HepG2 (cell line): ENCODE results near the gene ARL15. TPM values are rescaled to one million over a fixed set of nuclear protein-coding genes. Genes with fewer than 3 reads are reported as not detected.

Experiments
- ATAC-seq: fragments of 200-7000 bp; cut with Tn5 transposase; 3 replicates; pipeline ENCODE4 v1.9.1; 2020; ENCODE audit warnings: mild to moderate bottlenecking, moderate library complexity
- BruUV-seq: library from RNA; stranded (reverse); fragments of 400-500 nt; replicated peaks from 2 replicates; lab custom pipeline; 2021; lab: Mats Ljungman, UMichigan
- CTCF ChIA-PET: fragments of 300-600 bp; formaldehyde crosslinking; extraction: SDS; loops from one replicate; lab custom pipeline; 2021; ENCODE audit warnings: low total read pairs, inconsistent platforms, low intra/inter-chr PET ratio; lab: Yijun Ruan, JAX
- POLR2A ChIA-PET: fragments of 350-600 bp; sonication (Branson Sonifier 250); formaldehyde crosslinking; loops from one replicate; lab custom pipeline; 2020; ENCODE audit warnings: antibody characterized with exemption, inconsistent platforms; lab: Yijun Ruan, JAX
- DNase-seq: peaks from one replicate; pipeline ENCODE4 v3.0.0-alpha.2; 2015; ENCODE audit warnings: low spot score
- FAIRE-seq: peaks from 3 replicates; lab custom pipeline; 2011; peaks lifted over from hg19 to GRCh38; lab: Jason Lieb, UNC
- H2AFZ ChIP-seq: one replicate; pipeline ENCODE4 v1.6.1; 2011; ENCODE audit warnings: low read length, inconsistent platforms
- H3K27ac ChIP-seq: fragments of 300-600 bp; 3 replicates; pipeline ENCODE4 v1.8.0; 2011; ENCODE audit warnings: mixed run types, mild to moderate bottlenecking, mixed read lengths, low read length, inconsistent platforms; ENCODE audit not compliant: insufficient read depth; ENCODE audit errors: extremely low read length
- H3K27me3 ChIP-seq, 2 experiments: fragments of 200-600 bp in 1 of 2; 2 replicates in 1 of 2; 3 replicates in 1 of 2; pipeline versions ENCODE4 v1.6.0 to v1.8.0; 2011; ENCODE audit warnings: low read length in 2 of 2, mild to moderate bottlenecking in 2 of 2, moderate library complexity in 2 of 2, inconsistent platforms in 1 of 2; ENCODE audit not compliant: insufficient read depth in 2 of 2, control insufficient read depth in 1 of 2
- H3K36me3 ChIP-seq, 2 experiments: fragments of 200-600 bp in 1 of 2; replicated peaks in 1 of 2; 2 replicates in 1 of 2; 3 replicates in 1 of 2; pipeline versions ENCODE4 v1.5.1 to v1.8.0; 2011; ENCODE audit warnings: low read length in 2 of 2, inconsistent platforms in 1 of 2; ENCODE audit not compliant: insufficient read depth in 2 of 2, control insufficient read depth in 1 of 2
- H3K4me1 ChIP-seq: 2 replicates; pipeline ENCODE4 v1.5.1; 2012; ENCODE audit warnings: low read length, inconsistent platforms; ENCODE audit not compliant: insufficient read depth
- H3K4me2 ChIP-seq: 2 replicates; pipeline ENCODE4 v1.6.0; 2011; ENCODE audit warnings: low read depth, low read length, inconsistent platforms
- H3K4me3 ChIP-seq, 3 experiments: fragments of 200-600 bp in 1 of 3; sonication (generic), shearing (Covaris generic) in 1 of 3; replicated peaks in 1 of 3; 2 replicates each; pipeline ENCODE4 v1.5.1; 2011 to 2016; ENCODE audit warnings: low read length in 3 of 3, inconsistent platforms in 2 of 3, low read depth in 2 of 3, mild to moderate bottlenecking in 2 of 3, control low read depth in 1 of 3, mixed read lengths in 1 of 3; ENCODE audit not compliant: insufficient read depth in 1 of 3
- H3K79me2 ChIP-seq: one replicate; pipeline ENCODE4 v1.6.1; 2011; ENCODE audit warnings: low read length, inconsistent platforms; ENCODE audit not compliant: insufficient read depth
- H3K9ac ChIP-seq: 2 replicates; pipeline ENCODE4 v1.6.0; 2011; ENCODE audit warnings: mild to moderate bottlenecking, low read depth, low read length, inconsistent platforms; ENCODE audit not compliant: insufficient read depth
- H3K9me3 ChIP-seq: 2 replicates; pipeline ENCODE4 v1.5.1; 2012; ENCODE audit warnings: mild to moderate bottlenecking, low read length
- H4K20me1 ChIP-seq: 2 replicates; pipeline ENCODE4 v1.6.0; 2011; ENCODE audit warnings: inconsistent platforms, mild to moderate bottlenecking, low read length, moderate library complexity; ENCODE audit not compliant: insufficient read depth
- DNMT1 ChIP-seq: sonication (generic); formaldehyde crosslinking; IDR thresholded peaks from 2 replicates; pipeline ENCODE4 v1.5.1; 2020; ENCODE audit warnings: mild to moderate bottlenecking, missing genetic modification reagents
- NR2C2 ChIP-seq: sonication (generic); formaldehyde crosslinking; IDR thresholded peaks from 2 replicates; pipeline ENCODE4 v1.4.0; 2020; ENCODE audit warnings: missing genetic modification reagents, mild to moderate bottlenecking, moderate library complexity, borderline replicate concordance
- RAD21 ChIP-seq: fragments of 450-650 bp; formaldehyde crosslinking; IDR thresholded peaks from 2 replicates; pipeline ENCODE4 v1.5.0; 2020; ENCODE audit warnings: mild to moderate bottlenecking
- RFX5 ChIP-seq: IDR thresholded peaks from 2 replicates; pipeline ENCODE4 v1.6.1; 2011; ENCODE audit warnings: low read depth, low read length, improper control_type of control experiment
- WIZ ChIP-seq: sonication (generic); formaldehyde crosslinking; IDR thresholded peaks from 2 replicates; pipeline ENCODE4 v1.5.1; 2020; ENCODE audit warnings: mild to moderate bottlenecking, missing genetic modification reagents
- ZSCAN30 ChIP-seq: sonication (generic); formaldehyde crosslinking; IDR thresholded peaks from 2 replicates; pipeline ENCODE4 v1.5.0; 2020; ENCODE audit warnings: mild to moderate bottlenecking, missing genetic modification reagents
- WGBS: methylation state at CpG from one replicate; pipeline ENCODE4 v1.1.6; 2017; ENCODE audit warnings: low lambda C conversion rate; 5-methylcytosine and 5-hydroxymethylcytosine counted together
- in situ Hi-C: cut with HindIII; loops from 2 replicates; pipeline ENCODE4 v1.10.0; 2017; ENCODE audit warnings: low pct_unique_long_range_greater_than_20kb; ENCODE audit not compliant: extremely low pct_ligation_motif_present
- intact Hi-C: fragments of 100-400 bp; cut with micrococcal nuclease; formaldehyde crosslinking; loops from one replicate; pipeline ENCODE4 v1.10.0; 2022; ENCODE audit not compliant: unreplicated experiment
- polyA plus RNA-seq, 8 experiments: library from polyadenylated mRNA; depleted of rRNA in 3 of 8; stranded (reverse) in 7 of 8; unstranded in 1 of 8; fragments of >200 nt; fragmentation: Illumina TruSeq in 4 of 8; extraction: Trizol in 4 of 8; gene quantifications; 2 replicates each; pipeline versions ENCODE4 v1.2.1 to v1.2.3, GENCODE V29; 2011 to 2016; ENCODE audit warnings: low read depth in 4 of 8, missing spikeins in 1 of 8, mixed read lengths in 1 of 8; ENCODE audit not compliant: insufficient read depth in 1 of 8
- total RNA-seq, 5 experiments: library from RNA; depleted of rRNA; stranded (reverse); fragments of >200 nt; fragmentation: Illumina TruSeq; extraction: Trizol; gene quantifications; 2 replicates each; pipeline ENCODE4 v1.2.3, GENCODE V29; 2016; ENCODE audit warnings: low read depth in 1 of 5
- TF ChIP-seq, protein P1 (sequence below): sonication (generic); formaldehyde crosslinking; IDR thresholded peaks from 2 replicates; pipeline ENCODE4 v1.4.0; 2020; ENCODE audit warnings: mild to moderate bottlenecking, missing genetic modification reagents
- TF ChIP-seq, protein P2 (sequence below): sonication (generic); formaldehyde crosslinking; IDR thresholded peaks from 2 replicates; pipeline ENCODE4 v1.5.0; 2020; ENCODE audit warnings: mild to moderate bottlenecking, missing genetic modification reagents

The ARL15 gene
- total and polyA plus RNA-seq, 2 of the 13 experiments (the other 11 are each of a cell fraction or from before 2014, with no cell fraction given) = 2.5 to 7.7 TPM

DNA sequence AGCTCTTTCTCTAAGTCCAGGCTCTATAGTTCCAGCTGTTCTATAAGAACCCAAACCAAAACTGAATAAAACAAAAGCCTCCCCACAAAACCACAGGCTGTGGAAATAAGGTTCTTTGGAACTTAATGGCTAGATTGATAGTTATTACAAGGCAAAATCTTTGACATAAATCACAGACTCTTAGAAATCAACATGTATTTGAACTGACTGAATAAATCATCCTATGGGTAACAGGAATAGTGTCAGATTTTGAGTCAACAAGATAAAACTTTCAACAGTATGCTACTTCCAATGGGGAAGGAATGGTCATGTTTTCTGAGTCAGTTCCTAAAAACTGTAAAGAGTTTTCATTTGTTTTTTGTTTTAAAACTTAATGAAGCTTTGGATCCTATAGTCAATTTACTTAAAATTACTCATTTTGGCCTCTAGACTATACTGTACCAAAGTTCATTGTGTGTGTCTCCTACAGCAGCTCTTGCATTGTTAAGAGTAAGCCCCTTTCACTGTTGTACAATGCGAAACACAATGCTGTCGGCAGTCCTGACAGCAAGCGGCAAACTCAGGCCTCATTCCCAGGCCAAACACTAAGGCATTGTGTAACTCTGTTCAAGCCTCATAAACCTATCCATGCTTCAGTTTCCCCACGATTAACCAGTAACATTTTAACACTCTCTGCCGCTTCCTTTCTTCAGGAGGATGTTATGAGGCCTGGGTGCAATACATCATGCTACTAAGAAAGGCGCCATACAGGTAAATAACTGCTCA is 134.1 kb downstream of the ARL15 start:
- no peak overlapping the region for H3K27ac ChIP-seq
- WGBS = 49% methylated on average over 6 of the region's 6 CpGs
- ChIA-PET CTCF (no interaction called here), POLR2A (no interaction called here)
- H3K9me3 ChIP-seq = no peaks in the 10 kb centered on the region
- no peaks in the 10 kb centered on the region for H4K20me1 ChIP-seq
- in situ Hi-C loops (no loop called here), intact Hi-C loops (no loop called here)
- ATAC-seq (no peak), DNase-seq (no peak), FAIRE-seq (no peak)
- no peaks in the 10 kb centered on the region for H3K79me2 ChIP-seq
- H3K36me3 ChIP-seq = no peaks in the 10 kb centered on the region
- TF ChIP-seq, protein P1, sequence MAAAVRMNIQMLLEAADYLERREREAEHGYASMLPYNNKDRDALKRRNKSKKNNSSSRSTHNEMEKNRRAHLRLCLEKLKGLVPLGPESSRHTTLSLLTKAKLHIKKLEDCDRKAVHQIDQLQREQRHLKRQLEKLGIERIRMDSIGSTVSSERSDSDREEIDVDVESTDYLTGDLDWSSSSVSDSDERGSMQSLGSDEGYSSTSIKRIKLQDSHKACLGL = no peak
- TF ChIP-seq, protein P2, sequence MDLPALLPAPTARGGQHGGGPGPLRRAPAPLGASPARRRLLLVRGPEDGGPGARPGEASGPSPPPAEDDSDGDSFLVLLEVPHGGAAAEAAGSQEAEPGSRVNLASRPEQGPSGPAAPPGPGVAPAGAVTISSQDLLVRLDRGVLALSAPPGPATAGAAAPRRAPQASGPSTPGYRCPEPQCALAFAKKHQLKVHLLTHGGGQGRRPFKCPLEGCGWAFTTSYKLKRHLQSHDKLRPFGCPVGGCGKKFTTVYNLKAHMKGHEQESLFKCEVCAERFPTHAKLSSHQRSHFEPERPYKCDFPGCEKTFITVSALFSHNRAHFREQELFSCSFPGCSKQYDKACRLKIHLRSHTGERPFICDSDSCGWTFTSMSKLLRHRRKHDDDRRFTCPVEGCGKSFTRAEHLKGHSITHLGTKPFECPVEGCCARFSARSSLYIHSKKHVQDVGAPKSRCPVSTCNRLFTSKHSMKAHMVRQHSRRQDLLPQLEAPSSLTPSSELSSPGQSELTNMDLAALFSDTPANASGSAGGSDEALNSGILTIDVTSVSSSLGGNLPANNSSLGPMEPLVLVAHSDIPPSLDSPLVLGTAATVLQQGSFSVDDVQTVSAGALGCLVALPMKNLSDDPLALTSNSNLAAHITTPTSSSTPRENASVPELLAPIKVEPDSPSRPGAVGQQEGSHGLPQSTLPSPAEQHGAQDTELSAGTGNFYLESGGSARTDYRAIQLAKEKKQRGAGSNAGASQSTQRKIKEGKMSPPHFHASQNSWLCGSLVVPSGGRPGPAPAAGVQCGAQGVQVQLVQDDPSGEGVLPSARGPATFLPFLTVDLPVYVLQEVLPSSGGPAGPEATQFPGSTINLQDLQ = no peak
- no TSS peak for BruUV-seq
- H3K27me3 ChIP-seq = no peaks in the 10 kb centered on the region
- no peak overlapping the region for H2AFZ ChIP-seq
- H3K4me3 ChIP-seq = no peak overlapping the region
- H3K4me2 ChIP-seq = no peak overlapping the region
- H3K4me1 ChIP-seq = 0 out of 2 replicates have a peak, but pooled peaks cover 7% of the 10 kb centered on the region
- H3K9ac ChIP-seq = no peak overlapping the region

GRCh38 chr5:54173251-54173650 is 137.1 kb downstream of the ARL15 start:
- no peak overlapping the region for H3K9ac ChIP-seq
- no peak for TF ChIP-seq NR2C2 (CRISPR knock-in tag)
- no peak for TF ChIP-seq WIZ (CRISPR knock-in tag)
- no peak for TF ChIP-seq RFX5
- no peak for TF ChIP-seq DNMT1 (CRISPR knock-in tag)
- no peak for TF ChIP-seq RAD21 (CRISPR knock-in tag)
- no peak for TF ChIP-seq ZSCAN30 (CRISPR knock-in tag)
- TF ChIP-seq, protein P2 = no peak
- TF ChIP-seq, all 625 proteins: peak for 0
- H4K20me1 ChIP-seq = no peaks in the 10 kb centered on the region
- no peak overlapping the region for H3K4me3 ChIP-seq
- H3K4me1 ChIP-seq = 0 out of 2 replicates have a peak, but pooled peaks cover 7% of the 10 kb centered on the region
- H3K27ac ChIP-seq = no peak overlapping the region
- intact Hi-C loops (no loop called here), in situ Hi-C loops (no loop called here)
- no peaks in the 10 kb centered on the region for H3K9me3 ChIP-seq
- ATAC-seq (no peak), FAIRE-seq (no peak), DNase-seq (no peak)
- H3K79me2 ChIP-seq = no peaks in the 10 kb centered on the region
- 77% methylated on average over 2 of the region's 2 CpGs for WGBS
- no peaks in the 10 kb centered on the region for H3K36me3 ChIP-seq
- BruUV-seq = no TSS peak
- POLR2A ChIA-PET = no interaction called here
- H3K4me2 ChIP-seq = no peak overlapping the region
- H3K27me3 ChIP-seq = no peaks in the 10 kb centered on the region
- no peak overlapping the region for H2AFZ ChIP-seq
- CTCF ChIA-PET = no interaction called here
